Dedifferentiated amniotic fluid mesenchymal stem cell (primary cell): ENCODE measurements around the gene LBX2.

ENCODE experiments used
- DNase-seq: peaks from one replicate; pipeline ENCODE4 v3.0.0-alpha.2; 2016; ENCODE audit errors: extremely low spot score

The LBX2 gene

GRCh38 chr2:74525717-74526648, 26.6 kb upstream of the LBX2 start, which contains the start of gene DQX1:
Gene DQX1 (minus strand): TSS chr2:74526231. CDS start chr2:74525729, 502 bp downstream.
- DNase-seq = no peak

- no peak for DNase-seq
Observed at GRCh38 chr2:74524955-74525716, 25.7 kb upstream of the LBX2 start.

GRCh38 chr2:74524005-74524404, 24.6 kb upstream of the LBX2 start:
- no peak for DNase-seq

GRCh38 chr2:74522516-74522915, 23.1 kb upstream of the LBX2 start:
- DNase-seq = no peak

- no peak for DNase-seq
Observed at GRCh38 chr2:74516650-74517049, 17.2 kb upstream of the LBX2 start.

GRCh38 chr2:74515981-74516633, 16.7 kb upstream of the LBX2 start:
- DNase-seq = no peak

- no peak for DNase-seq
Observed at GRCh38 chr2:74515271-74515980, 16.0 kb upstream of the LBX2 start.

- DNase-seq = no peak
Observed at GRCh38 chr2:74514368-74515270, 15.2 kb upstream of the LBX2 start, which contains the start of gene TLX2. Gene TLX2 (plus strand): TSS chr2:74514450. CDS start chr2:74514807, 357 bp downstream.

GRCh38 chr2:74513605-74514367, 14.4 kb upstream of the LBX2 start:
- no peak for DNase-seq

GRCh38 chr2:74512744-74513604, 13.6 kb upstream of the LBX2 start:
- DNase-seq = no peak

GRCh38 chr2:74511104-74511989, 11.9 kb upstream of the LBX2 start:
- no peak for DNase-seq

GRCh38 chr2:74510272-74510671, 10.9 kb upstream of the LBX2 start:
- no peak for DNase-seq

- peak; percentile 47 for DNase-seq
Observed at GRCh38 chr2:74507926-74508520, 8.6 kb upstream of the LBX2 start.

- DNase-seq = peak; percentile 99
Observed at GRCh38 chr2:74507145-74507925, 7.9 kb upstream of the LBX2 start, which contains the start of gene PCGF1. Gene PCGF1 (minus strand): TSS chr2:74507695. CDS start chr2:74507668, 27 bp downstream.

GRCh38 chr2:74505448-74506246, 6.2 kb upstream of the LBX2 start:
- DNase-seq = no peak
